Testis (tissue), 2 donors: Measurements from ENCODE around the gene SPACA7.

ENCODE experiments used
- POLR2A ChIP-seq: fragments of 450-650 bp; IDR thresholded peaks from one replicate; pipeline ENCODE4 v1.6.1; 2017; ENCODE audit warnings: antibody characterized with exemption, mild to moderate bottlenecking, moderate library complexity
- TF ChIP-seq, protein P1 (sequence below), 3 experiments: fragments of 450-650 bp in 2 of 3; fragments of 200-600 bp in 1 of 3; sonication (generic) in 1 of 3; IDR thresholded peaks; one replicate each; pipeline ENCODE4 v1.5.1; 2016 to 2019; ENCODE audit warnings: antibody characterized with exemption in 3 of 3, mild to moderate bottlenecking in 2 of 3, moderate library complexity in 1 of 3

DNA sequence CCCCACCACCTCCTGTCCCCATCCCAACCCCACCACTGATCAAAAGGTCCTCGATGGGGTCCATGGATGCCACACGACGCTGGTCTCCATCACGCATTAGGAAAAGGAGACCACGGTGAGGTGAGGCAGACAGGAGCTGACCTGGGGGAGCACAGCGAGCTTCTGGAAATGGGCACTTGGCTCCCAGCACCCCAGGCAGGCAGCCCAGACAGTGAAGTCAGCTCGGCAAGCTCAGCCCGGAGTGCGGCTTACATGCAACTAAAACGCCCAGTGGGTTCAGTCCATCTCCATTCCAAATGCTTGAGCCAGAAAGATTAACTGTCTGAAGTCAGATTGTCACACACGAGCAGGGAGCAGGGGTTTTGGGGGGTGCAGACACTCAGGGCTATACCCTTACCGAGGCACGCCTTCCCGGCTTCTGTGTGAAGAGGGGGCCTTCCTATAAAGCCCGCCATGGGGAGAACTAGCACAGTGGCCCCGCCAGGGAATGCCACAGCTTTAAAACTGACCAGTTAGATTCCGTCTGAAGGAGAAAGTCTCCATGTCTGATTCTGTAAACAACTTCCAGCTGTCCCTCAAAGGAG is 79.4 kb downstream of the SPACA7 start:
- TF ChIP-seq, protein P1, sequence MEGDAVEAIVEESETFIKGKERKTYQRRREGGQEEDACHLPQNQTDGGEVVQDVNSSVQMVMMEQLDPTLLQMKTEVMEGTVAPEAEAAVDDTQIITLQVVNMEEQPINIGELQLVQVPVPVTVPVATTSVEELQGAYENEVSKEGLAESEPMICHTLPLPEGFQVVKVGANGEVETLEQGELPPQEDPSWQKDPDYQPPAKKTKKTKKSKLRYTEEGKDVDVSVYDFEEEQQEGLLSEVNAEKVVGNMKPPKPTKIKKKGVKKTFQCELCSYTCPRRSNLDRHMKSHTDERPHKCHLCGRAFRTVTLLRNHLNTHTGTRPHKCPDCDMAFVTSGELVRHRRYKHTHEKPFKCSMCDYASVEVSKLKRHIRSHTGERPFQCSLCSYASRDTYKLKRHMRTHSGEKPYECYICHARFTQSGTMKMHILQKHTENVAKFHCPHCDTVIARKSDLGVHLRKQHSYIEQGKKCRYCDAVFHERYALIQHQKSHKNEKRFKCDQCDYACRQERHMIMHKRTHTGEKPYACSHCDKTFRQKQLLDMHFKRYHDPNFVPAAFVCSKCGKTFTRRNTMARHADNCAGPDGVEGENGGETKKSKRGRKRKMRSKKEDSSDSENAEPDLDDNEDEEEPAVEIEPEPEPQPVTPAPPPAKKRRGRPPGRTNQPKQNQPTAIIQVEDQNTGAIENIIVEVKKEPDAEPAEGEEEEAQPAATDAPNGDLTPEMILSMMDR (IDR thresholded peaks at IDR 0.05): no peak
- TF ChIP-seq POLR2A: no peak
